ENCODE data around the gene RBM8A.

RBM8A gene

GRCh38 chr1:145912128-145912641, 15.1 kb downstream of the RBM8A start:
- no peak for DNase-seq

GRCh38 chr1:145908653-145909052, 18.6 kb downstream of the RBM8A start:
- DNase-seq, result no peak

GRCh38 chr1:145906954-145907753, 20.1 kb downstream of the RBM8A start:
- DNase-seq, result no peak

GRCh38 chr1:145901312-145902021, 25.8 kb downstream of the RBM8A start:
- no peak for DNase-seq

GRCh38 chr1:145898756-145899155, 28.5 kb downstream of the RBM8A start:
- DNase-seq, result no peak

- DNase-seq, result no peak
Observed at GRCh38 chr1:145897969-145898368, 29.3 kb downstream of the RBM8A start.

GRCh38 chr1:145895471-145895870, 31.8 kb downstream of the RBM8A start:
- DNase-seq, result no peak

GRCh38 chr1:145893306-145894055, 33.8 kb downstream of the RBM8A start:
- DNase-seq, result no peak

GRCh38 chr1:145892486-145893087, 34.7 kb downstream of the RBM8A start:
- no peak for DNase-seq

- peak; percentile 94 for DNase-seq
Observed at GRCh38 chr1:145891587-145892485, 35.4 kb downstream of the RBM8A start.

- DNase-seq, result no peak
Observed at GRCh38 chr1:145891143-145891542, 36.1 kb downstream of the RBM8A start.

GRCh38 chr1:145889722-145890121, 37.6 kb downstream of the RBM8A start:
- DNase-seq, result no peak

GRCh38 chr1:145887631-145888030, 39.7 kb downstream of the RBM8A start:
- DNase-seq, result no peak

GRCh38 chr1:145886816-145887215, 40.5 kb downstream of the RBM8A start:
- no peak for DNase-seq

- no peak for DNase-seq
Observed at GRCh38 chr1:145886390-145886789, 40.9 kb downstream of the RBM8A start.

GRCh38 chr1:145885738-145886287, 41.5 kb downstream of the RBM8A start, which contains the start of gene ANKRD35:
ANKRD35 (minus strand) TSS chr1:145885866; CDS start chr1:145885758, 108 bp downstream.
- peak; percentile 72 for DNase-seq

- DNase-seq, result no peak
Observed at GRCh38 chr1:145884675-145885074, 42.6 kb downstream of the RBM8A start.

- no peak for DNase-seq
Observed at GRCh38 chr1:145879775-145880174, 47.5 kb downstream of the RBM8A start.

GRCh38 chr1:145878724-145879123, 48.6 kb downstream of the RBM8A start:
- no peak for DNase-seq

- DNase-seq, result no peak
Observed at GRCh38 chr1:145877923-145878486, 49.3 kb downstream of the RBM8A start.

GRCh38 chr1:145874646-145875045, 52.6 kb downstream of the RBM8A start:
- DNase-seq, result no peak
